Measurements from ENCODE around the gene CNTF.

The CNTF gene

DNA sequence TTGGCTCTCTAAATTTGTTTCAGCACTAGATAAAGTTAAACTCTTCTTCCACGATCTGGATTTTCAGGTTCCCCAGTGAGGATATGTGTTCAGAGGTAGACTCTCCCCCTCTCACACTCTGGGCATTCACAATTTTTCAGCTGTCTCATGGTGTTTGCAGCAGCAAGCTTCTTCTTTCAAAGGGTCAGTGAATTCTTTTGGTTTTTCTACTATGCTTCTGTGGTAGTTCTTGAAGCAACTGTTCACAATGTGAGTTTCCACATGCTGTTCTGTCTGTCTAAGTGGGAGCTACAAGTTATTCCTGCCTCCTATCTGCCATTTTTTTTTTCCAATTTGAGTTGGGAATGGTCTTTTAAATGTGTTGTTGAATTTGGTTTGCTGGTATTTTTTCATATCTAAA, 25.4 kb downstream of the CNTF start:
- DNase-seq = no peak

DNA sequence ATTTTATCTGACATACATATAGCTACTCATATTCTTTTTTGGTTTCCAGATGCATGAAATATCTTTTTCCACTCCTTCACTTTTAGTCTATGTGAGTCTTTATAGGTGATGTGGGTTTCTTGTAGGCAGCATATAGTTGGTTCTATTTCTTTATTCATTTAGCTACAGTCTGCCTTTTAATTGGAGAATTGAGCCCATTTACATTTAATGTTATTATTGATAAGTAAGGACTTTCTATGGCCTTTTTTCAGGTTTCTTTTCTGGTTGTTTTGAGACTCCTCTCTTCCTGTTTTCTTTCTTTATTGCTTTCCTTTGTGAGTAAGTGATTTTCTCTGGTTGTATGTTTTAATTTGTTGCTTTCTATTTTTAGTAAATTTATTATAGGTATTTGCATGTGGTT, 27.2 kb downstream of the CNTF start:
- DNase-seq = no peak

DNA sequence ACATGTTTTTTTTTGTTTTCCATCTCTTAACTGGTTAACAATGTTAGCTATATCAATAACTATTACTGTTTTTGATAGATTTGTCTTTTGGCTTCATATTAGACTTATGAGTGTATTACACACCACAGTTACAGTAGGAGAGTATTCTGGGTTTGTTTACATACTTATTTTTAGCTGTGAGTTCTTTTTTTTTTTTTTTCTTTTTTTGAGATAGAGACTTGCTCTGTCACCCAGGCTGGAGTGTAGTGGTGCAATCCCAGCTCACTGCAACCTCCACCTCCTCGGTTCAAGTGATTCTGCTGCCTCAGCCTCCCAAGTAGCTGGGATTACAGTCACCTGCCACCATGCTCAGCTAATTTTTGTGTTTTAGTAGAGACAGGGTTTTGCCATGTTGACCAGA, 28.0 kb downstream of the CNTF start:
- DNase-seq = no peak

DNA sequence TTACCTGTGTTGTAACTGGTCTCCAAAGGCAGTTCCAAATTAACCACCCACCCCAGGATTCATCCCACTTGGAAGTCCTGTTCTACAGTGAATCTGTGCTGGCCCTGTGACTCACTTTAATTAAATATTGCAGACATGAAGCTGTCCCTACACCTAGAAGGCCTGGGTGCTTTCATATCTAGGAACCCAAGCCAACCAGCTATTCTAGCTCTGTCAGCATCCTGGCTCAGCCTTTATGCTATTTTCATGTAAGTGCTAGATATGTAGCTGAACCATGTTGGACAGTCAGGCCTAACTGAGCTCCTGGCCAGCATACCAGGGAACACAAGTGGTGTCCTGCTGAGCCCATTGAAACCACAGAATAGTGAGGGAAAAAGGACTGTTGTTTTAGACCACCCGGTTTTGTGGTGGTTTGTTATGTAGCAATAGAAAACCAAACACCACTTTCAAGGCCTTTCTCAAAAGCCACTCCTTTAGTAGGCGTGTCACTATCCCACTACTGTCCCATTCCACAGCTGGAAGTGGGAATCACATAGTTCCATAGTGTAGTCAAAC, 30.3 kb downstream of the CNTF start:
- DNase-seq = no peak

DNA sequence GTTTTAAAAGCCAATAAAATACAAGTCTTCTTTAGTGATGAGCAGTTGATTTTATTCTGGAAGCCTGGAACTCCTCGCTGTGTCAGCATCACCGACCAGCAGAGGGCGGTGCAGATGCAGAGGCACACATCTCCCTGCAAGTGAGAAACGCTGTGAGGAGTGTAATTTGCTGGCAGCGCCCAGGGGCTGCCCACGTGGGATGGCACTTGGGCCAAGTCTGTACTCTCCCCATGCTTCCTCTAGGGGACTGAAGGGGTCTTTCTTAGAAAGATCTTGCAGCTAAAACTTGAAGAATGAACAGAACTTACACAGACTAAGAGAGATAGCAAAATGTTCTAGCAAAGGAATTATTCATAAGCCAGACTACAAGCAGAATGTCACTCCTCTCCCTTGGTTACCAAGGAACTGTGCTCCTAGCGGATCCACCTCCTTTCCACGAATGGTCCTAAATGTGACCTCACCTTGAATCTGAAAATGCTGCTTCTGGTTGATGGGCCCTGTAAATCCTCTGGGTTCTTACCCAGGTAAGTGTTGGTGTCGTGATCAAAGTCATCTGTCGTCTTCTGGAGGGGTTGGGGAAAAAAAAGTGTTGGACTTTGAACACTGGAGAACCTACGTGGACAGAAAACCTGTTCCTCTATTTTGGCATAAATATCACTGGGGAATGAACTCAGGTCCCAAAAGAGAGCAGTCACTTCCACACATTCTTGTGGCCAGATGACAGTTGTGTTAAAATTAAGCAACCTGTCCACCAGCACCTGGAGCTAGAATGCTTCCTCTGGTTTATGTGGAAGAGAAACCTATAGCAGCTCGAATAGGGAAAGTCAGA, 31.8 kb downstream of the CNTF start:
- DNase-seq = peak; percentile 89 to 90

DNA sequence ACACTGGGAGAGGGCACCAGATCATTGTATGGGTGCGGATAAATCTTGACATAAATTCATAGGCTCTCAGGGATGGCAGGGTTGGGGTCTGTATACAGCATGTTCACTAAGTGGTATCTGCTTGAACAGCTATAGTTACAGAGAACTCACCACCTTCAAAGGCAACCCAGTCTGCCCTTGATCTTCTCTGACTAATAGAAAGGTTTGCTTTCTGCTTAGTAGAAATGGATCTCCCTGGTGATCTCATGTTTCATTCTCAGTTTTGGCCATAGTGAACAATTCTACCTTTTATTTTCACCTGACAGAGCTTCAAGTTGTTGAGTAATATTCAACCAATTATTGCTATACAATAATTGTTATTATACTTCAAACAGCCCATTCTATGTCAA, 32.4 kb downstream of the CNTF start:
- DNase-seq = no peak

DNA sequence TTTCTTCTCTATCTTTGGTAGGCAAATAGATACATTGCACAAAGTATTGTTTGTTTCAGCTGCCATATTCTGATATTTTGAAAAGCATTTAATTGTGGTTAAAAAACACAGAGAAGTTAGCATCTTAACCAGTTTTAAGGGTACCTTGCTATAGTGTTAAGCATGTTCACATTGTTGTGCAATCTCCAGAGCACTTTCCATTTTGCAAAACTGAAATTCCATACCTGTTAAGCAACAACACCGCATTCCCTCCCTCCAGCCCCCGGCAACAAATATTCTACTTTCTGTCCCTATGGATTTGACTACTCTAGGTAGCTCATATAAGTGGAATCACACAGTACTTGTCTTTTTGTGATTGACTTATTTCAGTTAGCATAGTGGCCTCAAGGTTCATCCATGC, 33.9 kb downstream of the CNTF start:
- no peak for DNase-seq

DNA sequence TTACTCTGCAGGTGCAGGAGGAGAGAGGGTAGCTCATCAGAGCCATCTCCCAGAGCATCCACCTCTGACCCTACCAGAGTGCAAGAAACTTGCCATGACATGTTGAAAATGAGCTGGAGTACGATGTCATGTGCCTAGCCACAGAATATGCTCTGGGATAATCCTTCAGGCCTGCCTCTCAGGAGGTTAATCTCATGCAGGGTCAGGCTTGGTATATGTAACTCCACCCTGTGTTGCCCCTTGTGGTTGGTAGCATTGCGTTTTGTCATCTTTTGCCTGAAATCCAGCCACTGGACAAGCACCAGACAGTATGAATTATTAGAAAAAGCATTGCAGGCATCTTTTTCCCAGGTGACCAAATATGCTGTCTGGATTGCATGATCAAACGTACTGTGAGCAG, 36.2 kb downstream of the CNTF start:
- no peak for DNase-seq

DNA sequence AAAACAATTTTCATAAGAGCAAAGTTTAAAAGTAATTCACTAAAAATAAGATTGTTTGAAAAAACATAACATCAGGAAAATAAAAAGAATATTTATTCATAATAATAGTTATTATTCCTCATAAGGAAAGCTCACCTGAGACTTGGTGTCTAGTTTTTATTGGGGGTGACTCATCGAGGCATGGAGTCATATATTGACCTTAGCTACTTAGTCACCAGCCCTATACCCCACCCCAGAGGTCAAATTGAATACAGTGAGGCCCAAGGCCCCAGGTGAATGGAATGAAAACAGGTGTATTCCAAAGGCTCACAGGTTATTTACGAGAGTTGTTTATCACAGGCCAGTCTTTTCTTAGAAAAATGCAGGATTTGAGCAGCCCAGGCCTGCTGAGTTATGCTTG, 36.9 kb downstream of the CNTF start:
- no peak for DNase-seq

DNA sequence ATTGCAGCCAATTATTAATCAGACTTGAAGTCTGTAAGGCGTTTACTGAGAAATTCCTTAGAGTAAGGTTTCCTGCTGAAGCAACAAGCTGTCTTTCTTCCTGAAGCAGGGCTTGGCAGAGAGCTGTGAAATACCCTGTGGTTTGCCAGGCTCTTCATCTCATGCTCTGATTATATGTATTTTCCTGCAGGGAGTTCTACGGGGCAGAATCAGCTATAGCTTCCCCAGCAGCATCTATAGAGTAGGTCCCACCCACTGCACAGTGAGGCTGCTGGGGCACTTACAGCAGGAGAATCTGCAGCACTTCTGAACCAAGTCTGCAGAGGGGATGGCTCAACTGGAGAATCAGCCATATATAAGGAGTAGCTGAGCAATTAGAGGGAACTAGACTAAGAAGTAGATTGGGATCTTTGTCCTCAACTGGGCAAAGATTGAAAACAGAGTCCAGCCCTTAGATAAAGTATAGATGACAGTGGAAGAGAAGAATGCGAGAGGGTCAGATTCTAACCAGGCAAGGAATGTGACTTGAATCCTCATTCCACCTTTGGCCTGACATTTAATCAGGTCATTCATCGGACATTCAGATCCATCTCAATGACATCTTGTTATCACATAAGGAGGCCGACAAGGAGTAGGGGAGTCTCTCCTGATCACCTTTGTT, 37.6 kb downstream of the CNTF start:
- DNase-seq = no peak

DNA sequence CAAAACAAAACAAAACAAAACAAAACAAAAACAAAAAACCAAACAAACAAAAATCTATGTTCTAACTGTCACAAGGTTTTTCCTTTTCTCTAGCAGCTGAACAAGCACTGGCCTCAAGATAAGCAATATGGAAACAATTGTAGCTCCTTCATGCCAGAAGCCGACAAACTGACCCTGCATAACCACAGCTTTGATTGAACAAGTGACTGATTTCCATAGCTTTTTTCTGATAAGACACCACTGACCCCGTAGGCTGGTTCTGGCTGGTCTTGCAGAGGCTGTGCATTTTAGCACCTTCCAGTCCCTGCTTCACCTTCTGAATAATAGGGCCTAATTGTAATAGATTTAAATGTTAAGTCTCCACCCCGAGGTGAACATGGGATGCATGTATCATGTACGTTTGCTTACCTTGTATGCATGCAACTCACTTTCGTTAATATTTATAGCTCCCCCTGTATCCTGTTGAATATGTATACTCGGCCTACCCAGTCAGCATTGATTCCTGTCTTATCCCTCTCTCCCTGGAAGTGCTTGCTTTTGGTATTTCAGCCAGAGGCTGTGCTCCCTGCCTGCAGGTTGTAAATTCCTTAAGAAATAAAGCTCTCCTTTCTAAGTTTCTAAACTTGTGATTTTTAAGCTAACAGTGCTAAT, 49.6 kb downstream of the CNTF start:
- DNase-seq = no peak

DNA sequence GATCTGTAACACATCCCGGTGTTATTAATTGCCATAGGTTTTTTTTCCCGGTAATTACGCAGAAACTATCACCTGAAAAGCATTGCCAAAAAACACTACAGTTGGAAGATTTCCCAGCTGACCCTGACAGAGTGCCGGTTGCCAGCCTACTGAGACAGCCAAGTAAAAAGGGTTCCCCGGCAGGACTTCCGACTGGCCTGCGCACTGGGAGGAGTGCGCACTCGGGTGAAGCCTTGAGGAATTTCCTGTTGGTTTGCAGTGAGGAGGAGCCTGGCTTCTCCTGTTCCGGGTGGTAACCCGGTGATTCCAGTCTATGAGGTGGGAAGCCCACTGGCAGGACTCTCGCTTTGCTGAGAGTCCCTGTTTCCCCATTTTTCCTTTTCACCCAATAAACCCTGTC, 52.1 kb downstream of the CNTF start:
- no peak for DNase-seq
